Ovary (tissue), 10 donors: ENCODE results near the gene HSFX2. TPM values are rescaled to one million over a fixed set of nuclear protein-coding genes. Genes with fewer than 3 reads are reported as not detected.
"Not testable (repeated sequence)": the region's sequence is repeated elsewhere in the genome, so short reads cannot be mapped to it uniquely, and the experiment has no call there.

Experiments
- DNase-seq, 5 donors: peaks; one replicate each; pipeline ENCODE4 v3.0.0-alpha.2; 2019 to 2020
- H3K27ac ChIP-seq, 2 donors: fragments of 200-600 bp; one replicate each; pipeline versions ENCODE4 v1.5.1 to v1.8.0; 2019 to 2022
- H3K27me3 ChIP-seq: fragments of 200-600 bp; one replicate; pipeline ENCODE4 v1.8.0; 2022
- H3K36me3 ChIP-seq: fragments of 200-600 bp; sonication (generic); one replicate; pipeline ENCODE4 v1.5.1; 2019
- H3K4me1 ChIP-seq: one replicate; pipeline ENCODE4 v1.8.1; 2013; ENCODE audit warnings: mild to moderate bottlenecking, moderate library complexity; ENCODE audit not compliant: insufficient read depth
- H3K4me3 ChIP-seq: fragments of 200-600 bp; sonication (generic); one replicate; pipeline ENCODE4 v1.5.1; 2017
- H3K9me3 ChIP-seq, 2 donors: fragments of 200-600 bp in 1 of 2; sonication (generic) in 1 of 2; one replicate each; pipeline versions ENCODE4 v1.5.1 to v1.8.1; 2013 to 2019; ENCODE audit warnings: mild to moderate bottlenecking in 1 of 2, moderate library complexity in 1 of 2
- CTCF ChIP-seq, 3 donors: fragments of 450-650 bp in 2 of 3; fragments of 200-600 bp in 1 of 3; IDR thresholded peaks; one replicate each; pipeline versions ENCODE4 v1.5.1 to v1.8.0; 2016 to 2022; ENCODE audit warnings: antibody characterized with exemption in 3 of 3, mild to moderate bottlenecking in 1 of 3
- EP300 ChIP-seq: sonication (generic); formaldehyde crosslinking; IDR thresholded peaks from one replicate; pipeline ENCODE4 v1.6.1; 2017; ENCODE audit warnings: antibody characterized with exemption
- POLR2A ChIP-seq: fragments of 450-650 bp; IDR thresholded peaks from one replicate; pipeline ENCODE4 v1.6.1; 2017; ENCODE audit warnings: antibody characterized with exemption, mild to moderate bottlenecking, moderate library complexity
- WGBS, 3 donors: extraction: QIAGEN DNeasy Blood & Tissue Kit in 1 of 3; methylation state at CpG; one replicate each; pipeline versions ENCODE4 v1.1.5 to v1.1.7; 2013 to 2017; 5-methylcytosine and 5-hydroxymethylcytosine counted together
- intact Hi-C, 4 donors: fragments of 100-400 bp; cut with DNase I; formaldehyde crosslinking; loops; one replicate each; pipeline versions ENCODE4 v1.11.0 to v1.15.1; 2022 to 2023
- long read RNA-seq, 3 donors: library from polyadenylated mRNA in 2 of 3; unstranded in 2 of 3; transcript quantifications; one replicate each; pipeline ENCODE4 v2.0.0 and lab custom pipeline, GENCODE V29; 2021 to 2026
- polyA plus RNA-seq, 2 donors: library from polyadenylated mRNA; stranded (reverse); fragments of 200-250 nt in 1 of 2; fragments of 350-450 nt in 1 of 2; fragmentation: Illumina TruSeq in 1 of 2; extraction: RNeasy Lipid Tissue Mini Kit (QIAGEN cat#74804) in 1 of 2; gene quantifications; one replicate each; pipeline ENCODE4 v1.2.3, GENCODE V29; 2013 to 2014
- total RNA-seq, 7 donors: library from RNA; depleted of rRNA in 2 of 7; stranded (reverse); fragments of >200 nt in 2 of 7; fragmentation: NEBNext Ultra II Directional in 3 of 7; extraction: Animal tissue kit (Norgen Biotek cat#: 25700) in 3 of 7; gene quantifications; one replicate each; pipeline versions ENCODE4 v1.1.0 to v1.2.4, GENCODE V29; 2016 to 2023
- donor health status: DM: no; HTN: no; CAD: no; lungs with moderate emphysema.
- donor health status: DM: no; HTN: no; CAD: no.
- donor health status: Bipolar disorder and iron deficiency.
- donor health status: DM: yes; HTN: yes; CAD: no.
- donor health status: DM: no; HTN: no; CAD: no.
- donor health status: DM: yes; HTN: yes; CAD: no.

HSFX2 gene
- total RNA-seq (1 to 10 TPM in 1 of 7 donors, under 1 TPM in 2, not detected in 4; 0.22 to 1.9 (median 0.66) TPM), polyA plus RNA-seq (1 to 10 TPM in 1 of 2 donors, under 1 TPM in 1; 0.70 to 1.7 TPM)
- long read RNA-seq, donor 1, partial matches to known transcripts, result 0 of 2 reads
- long read RNA-seq, donor 1, other reads (novel, unspliced or antisense), result 2 of 2 reads
- long read RNA-seq, donor 2, result 0 reads
- long read RNA-seq, donor 3, partial matches to known transcripts, result 0 of 2 reads
- long read RNA-seq, donor 3, other reads (novel, unspliced or antisense), result 2 of 2 reads

GRCh38 chrX:149595214-149595613 is at the start of gene HSFX2:
HSFX2 (minus strand) TSS chrX:149595314; CDS start chrX:149594700, 614 bp downstream.
- whole genome bisulfite sequencing, 3 donors, result no CpG with 5 or more reads among the region's 17 CpGs
- H3K4me1 ChIP-seq, H3K27me3 ChIP-seq, DNase-seq, H3K9me3 ChIP-seq, intact Hi-C loops, H3K27ac ChIP-seq, H3K4me3 ChIP-seq, H3K36me3 ChIP-seq: not testable (repeated sequence)

- Histone ChIP-seq H3K27me3 (no peaks in the 10 kb centered on the region), H3K4me1 (no peaks in the 10 kb centered on the region), H3K9me3 (no peaks in the 10 kb centered on the region), H3K36me3 (no peaks in the 10 kb centered on the region), H3K27ac (no peak overlapping the region), H3K4me3 (no peak overlapping the region)
- TF ChIP-seq POLR2A, result no peak
- TF ChIP-seq CTCF (IDR thresholded peaks at IDR 0.05), result no peak
- no peak for TF ChIP-seq EP300
- no peak for DNase-seq
- intact Hi-C loops, result no loop called here
- WGBS, 3 donors, result 62 to 65% (median 63%) methylated on average over 4 of the region's 4 CpGs
These were observed 48.4 kb upstream of the HSFX2 start for GRCh38 chrX:149643496-149643895.

GRCh38 chrX:149641835-149642234 is 46.7 kb upstream of the HSFX2 start:
- WGBS, 3 donors, result 55 to 64% (median 62%) methylated on average over 2 of the region's 2 CpGs
- H3K9me3 ChIP-seq, result no peaks in the 10 kb centered on the region
- H3K4me1 ChIP-seq, result no peaks in the 10 kb centered on the region
- DNase-seq, result no peak
- intact Hi-C loops, result no loop called here
- H3K4me3 ChIP-seq, result no peak overlapping the region
- no peak for TF ChIP-seq CTCF (IDR thresholded peaks at IDR 0.05)
- TF ChIP-seq EP300, result no peak
- TF ChIP-seq POLR2A, result no peak
- H3K27me3 ChIP-seq, result no peaks in the 10 kb centered on the region
- no peak overlapping the region for H3K27ac ChIP-seq
- no peaks in the 10 kb centered on the region for H3K36me3 ChIP-seq

- TF ChIP-seq POLR2A (no peak), EP300 (no peak), CTCF (IDR thresholded peaks at IDR 0.05) (no peak)
- no peak for DNase-seq
- Histone ChIP-seq H3K36me3 (no peaks in the 10 kb centered on the region), H3K4me3 (no peak overlapping the region), H3K9me3 (no peaks in the 10 kb centered on the region), H3K27ac (no peak overlapping the region), H3K4me1 (no peaks in the 10 kb centered on the region), H3K27me3 (no peaks in the 10 kb centered on the region)
- intact Hi-C loops, result no loop called here
- 32 to 37% (median 34%) methylated on average over 3 of the region's 3 CpGs for WGBS, 3 donors
These were observed 46.3 kb upstream of the HSFX2 start for GRCh38 chrX:149641432-149641831.

- Histone ChIP-seq H3K36me3 (no peaks in the 10 kb centered on the region), H3K4me3 (no peak overlapping the region), H3K4me1 (no peaks in the 10 kb centered on the region), H3K27ac (no peak overlapping the region), H3K9me3 (no peaks in the 10 kb centered on the region), H3K27me3 (no peaks in the 10 kb centered on the region)
- TF ChIP-seq CTCF (IDR thresholded peaks at IDR 0.05), result no peak
- TF ChIP-seq POLR2A, result no peak
- no peak for TF ChIP-seq EP300
- no peak for DNase-seq
- intact Hi-C loops, result no loop called here
- WGBS, 3 donors, result 50 to 65% (median 56%) methylated on average over 3 of the region's 3 CpGs
These were observed 44.5 kb upstream of the HSFX2 start for GRCh38 chrX:149639568-149639967.
